HepG2 (cell line): ENCODE data around the gene SOAT1. TPM values are rescaled to one million over a fixed set of nuclear protein-coding genes. Genes with fewer than 3 reads are reported as not detected.

Experiments used
- GRHL1 ChIP-seq: sonication (generic); formaldehyde crosslinking; conservative IDR thresholded peaks from 2 replicates; pipeline ENCODE4 v1.8.0; 2022; ENCODE audit warnings: missing genetic modification reagents
- HHEX ChIP-seq: IDR thresholded peaks from 2 replicates; pipeline ENCODE4 v1.6.1; 2016; ENCODE audit warnings: control low read depth
- HNF1B ChIP-seq: sonication (generic); formaldehyde crosslinking; IDR thresholded peaks from 2 replicates; pipeline ENCODE4 v1.5.1; 2020; ENCODE audit warnings: mild to moderate bottlenecking, moderate library complexity, missing genetic modification reagents
- HOXD1 ChIP-seq: sonication (generic); formaldehyde crosslinking; IDR thresholded peaks from 2 replicates; pipeline ENCODE4 v1.5.0; 2020; ENCODE audit warnings: missing genetic modification reagents
- NR2F6 ChIP-seq, 2 experiments: IDR thresholded peaks; 2 replicates each; pipeline ENCODE4 v1.6.1; 2016; ENCODE audit warnings: antibody characterized with exemption in 1 of 2, mild to moderate bottlenecking in 1 of 2
- PRDM10 ChIP-seq: sonication (generic); formaldehyde crosslinking; IDR thresholded peaks from 2 replicates; pipeline ENCODE4 v1.4.0; 2020; ENCODE audit warnings: low read depth, missing genetic modification reagents
- TP53 ChIP-seq: sonication (generic); formaldehyde crosslinking; conservative IDR thresholded peaks from 2 replicates; pipeline ENCODE4 v1.4.0; 2020; ENCODE audit warnings: missing genetic modification reagents
- ZBTB33 ChIP-seq: sonication (generic); formaldehyde crosslinking; IDR thresholded peaks from 2 replicates; pipeline ENCODE4 v1.4.0; 2020; ENCODE audit warnings: missing genetic modification reagents
- ZBTB44 ChIP-seq: sonication (generic); formaldehyde crosslinking; IDR thresholded peaks from 2 replicates; pipeline ENCODE4 v1.4.0; 2020; ENCODE audit warnings: missing genetic modification reagents
- ZNF260 ChIP-seq: sonication (generic); formaldehyde crosslinking; IDR thresholded peaks from 2 replicates; pipeline ENCODE4 v1.4.0; 2020; ENCODE audit warnings: missing genetic modification reagents, low read depth, mild to moderate bottlenecking, borderline replicate concordance
- ZNF432 ChIP-seq: sonication (generic); formaldehyde crosslinking; IDR thresholded peaks from 2 replicates; pipeline ENCODE4 v1.5.0; 2020; ENCODE audit warnings: missing genetic modification reagents, mild to moderate bottlenecking, borderline replicate concordance
- ZNF513 ChIP-seq: sonication (generic); formaldehyde crosslinking; conservative IDR thresholded peaks from 2 replicates; pipeline ENCODE4 v1.5.0; 2020; ENCODE audit warnings: missing genetic modification reagents
- ZNF605 ChIP-seq: sonication (generic); formaldehyde crosslinking; IDR thresholded peaks from 2 replicates; pipeline ENCODE4 v1.8.0; 2022; ENCODE audit warnings: mild to moderate bottlenecking, missing genetic modification reagents
- ZNF749 ChIP-seq: sonication (generic); formaldehyde crosslinking; IDR thresholded peaks from 2 replicates; pipeline ENCODE4 v1.8.0; 2022; ENCODE audit warnings: mild to moderate bottlenecking, missing genetic modification reagents, moderate library complexity, borderline replicate concordance
- polyA plus RNA-seq, 8 experiments: library from polyadenylated mRNA; depleted of rRNA in 3 of 8; stranded (reverse) in 7 of 8; unstranded in 1 of 8; fragments of >200 nt; fragmentation: Illumina TruSeq in 4 of 8; extraction: Trizol in 4 of 8; gene quantifications; 2 replicates each; pipeline versions ENCODE4 v1.2.1 to v1.2.3, GENCODE V29; 2011 to 2016; ENCODE audit warnings: low read depth in 4 of 8, missing spikeins in 1 of 8, mixed read lengths in 1 of 8; ENCODE audit not compliant: insufficient read depth in 1 of 8
- total RNA-seq, 5 experiments: library from RNA; depleted of rRNA; stranded (reverse); fragments of >200 nt; fragmentation: Illumina TruSeq; extraction: Trizol; gene quantifications; 2 replicates each; pipeline ENCODE4 v1.2.3, GENCODE V29; 2016; ENCODE audit warnings: low read depth in 1 of 5

The SOAT1 gene
- total and polyA plus RNA-seq, 2 of the 13 experiments (the other 11 are each of a cell fraction or from before 2014, with no cell fraction given), result 22.3 to 52.0 TPM

- TF ChIP-seq HNF1B (CRISPR knock-in tag) (peak; percentile 28; the same call in 1 of the 2 replicates), ZBTB44 (no peak), ZNF605 (CRISPR knock-in tag) (peak; percentile 84), HHEX (CRISPR knock-in tag) (no peak), ZNF432 (CRISPR knock-in tag) (no peak), NR2F6 (IDR thresholded peaks at IDR 0.05) (no peak), NR2F6 (CRISPR knock-in tag; IDR thresholded peaks at IDR 0.05) (peak; percentile 44), PRDM10 (CRISPR knock-in tag) (no peak), GRHL1 (CRISPR knock-in tag) (no peak), ZNF513 (CRISPR knock-in tag) (no peak), ZNF260 (no peak), TP53 (0 out of 2 replicates have a peak, but pooled peaks have one; percentile 13), HOXD1 (CRISPR knock-in tag) (0 out of 2 replicates have a peak, but pooled peaks have one; percentile 29), ZBTB33 (CRISPR knock-in tag) (peak; percentile 30; the same call in 1 of the 2 replicates), ZNF749 (CRISPR knock-in tag) (peak; percentile 50; the same call in 1 of the 2 replicates)
Observed at GRCh38 chr1:179293340-179294327, at the start of gene SOAT1 (continued).
